ENCODE data around the gene FREY1. TPM values are rescaled to one million over a fixed set of nuclear protein-coding genes. Genes with fewer than 3 reads are reported as not detected.

The FREY1 gene
- total and polyA plus RNA-seq, 2 of the 8 experiments (the other 6 are each of a cell fraction or from before 2014, with no cell fraction given) = 0.32 to 1.1 TPM

GRCh38 chr11:45918331-45918941 lies 11.4 kb upstream of the FREY1 start:
- Histone ChIP-seq H3K4ac (replicated peaks; ENCODE audit: insufficient read length, low read depth, low read length) (peak overlapping the region; percentile 97), H2BK20ac (ENCODE audit: low read length) (no peak overlapping the region), H3K79me1 (ENCODE audit: low read depth, low read length) (peaks cover 10% of the 10 kb centered on the region), H2BK12ac (ENCODE audit: low read depth, low read length) (no peak overlapping the region), H3K27ac (ENCODE audit: low read depth, low read length) (peak overlapping the region; percentile 43; the same call in 1 of the 2 replicates), H3K4me1 (replicated peaks in 1 of 4; ENCODE audit: control insufficient read depth in 3 of 4, insufficient read depth in 4 of 4, low read length in 3 of 4) (peaks cover 12 to 29% (median 20%) of the 10 kb centered on the region in 4 experiments), H2BK5ac (ENCODE audit: low read depth, low read length) (peak overlapping the region; percentile 81; the same call in 1 of the 2 replicates), H3K9me3 (ENCODE audit: insufficient read depth in 2 of 2, low read depth in 1 of 2, low read length in 1 of 2) (no peaks in the 10 kb centered on the region), H4K5ac (ENCODE audit: insufficient read length, low read depth, low read length) (peak overlapping the region; percentile 86), H3K27me3 (replicated peaks in 1 of 4; ENCODE audit: control insufficient read depth in 3 of 4, extremely low read depth in 1 of 4, insufficient read depth in 3 of 4, low read length in 3 of 4) (peaks cover 0 to 9% (median 0%) of the 10 kb centered on the region in 4 experiments; a peak in 3 of 7 replicates), H3K56ac (replicated peaks; ENCODE audit: insufficient read length, low read depth, low read length) (no peak overlapping the region), H2BK120ac (replicated peaks; ENCODE audit: low read depth, low read length) (no peak overlapping the region), H3K18ac (ENCODE audit: extremely low read depth, low read length) (peak overlapping the region; percentile 87), H2AFZ (ENCODE audit: low read length) (0 out of 2 replicates have a peak overlapping the region, but pooled peaks have one; percentile 18), H2AK5ac (ENCODE audit: low read depth, low read length) (no peak overlapping the region), H3K4me2 (ENCODE audit: insufficient read depth in 1 of 2, low read depth in 2 of 2, low read length in 2 of 2) (peak overlapping the region; percentile 91 to 97), H3K23ac (ENCODE audit: insufficient read length) (no peak overlapping the region), H4K91ac (replicated peaks; ENCODE audit: insufficient read length, low read length) (peak overlapping the region; percentile 83), H2BK15ac (ENCODE audit: low read length) (no peak overlapping the region), H4K8ac (ENCODE audit: extremely low read depth, insufficient read depth, low read length) (0 out of 2 replicates have a peak overlapping the region, but pooled peaks have one; percentile 52), H3K79me2 (ENCODE audit: control insufficient read depth in 1 of 2, insufficient read depth in 2 of 2, low read length in 2 of 2) (peaks cover 0 to 8% of the 10 kb centered on the region in 2 experiments; a peak in 1 of 4 replicates), H3K14ac (ENCODE audit: insufficient read length) (no peak overlapping the region), H3K9ac (replicated peaks in 1 of 4; ENCODE audit: extremely low read depth in 1 of 4, low read depth in 3 of 4, low read length in 3 of 4) (peak overlapping the region; percentile 9 to 77 (median 40); a peak in 6 of 7 replicates), H3K36me3 (ENCODE audit: control insufficient read depth in 2 of 4, insufficient read depth in 4 of 4, low read length in 3 of 4) (peaks cover 3 to 21% (median 14%) of the 10 kb centered on the region in 4 experiments; a peak in 7 of 8 replicates), H3K4me3 (ENCODE audit: extremely low read depth in 1 of 4, insufficient read depth in 2 of 4, low read depth in 3 of 4, low read length in 4 of 4) (peak overlapping the region; percentile 84 to 90 (median 88)), H4K20me1 (replicated peaks in 1 of 2; ENCODE audit: control insufficient read depth in 1 of 2, insufficient read depth in 2 of 2, low read length in 2 of 2) (peaks cover 4 to 20% of the 10 kb centered on the region in 2 experiments), H3K23me2 (ENCODE audit: low read depth, low read length) (peaks cover 21% of the 10 kb centered on the region)
- no peak for FAIRE-seq
- POLR2A ChIA-PET (ENCODE audit: partially characterized antibody) = interaction anchor here (0.7 to 5.4 kb wide), 11 partner anchors 10 to 202 kb away, joined by 3 to 36 read pairs (median 4); partner anchors contain the start of genes FREY1 and PHF21A
- DNase-seq (ENCODE audit: low read depth in 1 of 2, low spot score in 2 of 2) = peak in 1 of 2 experiments; percentile 86
- 3% methylated on average over 34 of the region's 38 CpGs; no CpG with 5 or more reads in 1 of the 2 experiments for WGBS, 2 experiments (ENCODE audit: extremely low coverage in 1 of 2, insufficient coverage in 1 of 2, insufficient read length in 1 of 2, insufficient replicate concordance in 2 of 2, low coverage in 1 of 2, low lambda C conversion rate in 2 of 2, missing lambda C conversion rate in 1 of 2)
- CTCF ChIA-PET (ENCODE audit: partially characterized antibody) = interaction anchor here (1.3 to 4.7 kb wide), 6 partner anchors 19 to 320 kb away, joined by 3 to 33 read pairs (median 4); no protein-coding TSS in a partner anchor
- TF ChIP-seq SIX5 (IDR thresholded peaks at IDR 0.05; ENCODE audit: low read depth, low read length) (no peak), SIN3A (conservative IDR thresholded peaks at IDR 0.05 in 1 of 2, IDR thresholded peaks at IDR 0.05 in 1 of 2; ENCODE audit: low read depth in 1 of 2, low read length in 2 of 2) (no peak; a peak in 1 of 4 replicates), TAF1 (IDR thresholded peaks at IDR 0.05; ENCODE audit: low read depth, low read length) (0 out of 2 replicates have a peak, but pooled peaks have one; percentile 4), CBX5 (IDR thresholded peaks at IDR 0.05; ENCODE audit: low read depth, low read length) (no peak), SP1 (IDR thresholded peaks at IDR 0.05; ENCODE audit: low read depth, low read length) (no peak), CBX8 (IDR thresholded peaks at IDR 0.05; ENCODE audit: borderline replicate concordance, low read depth, low read length) (no peak), SP4 (IDR thresholded peaks at IDR 0.05; ENCODE audit: low read length) (no peak), E2F6 (IDR thresholded peaks at IDR 0.05) (peak; percentile 19; the same call in 1 of the 2 replicates), BCL11A (IDR thresholded peaks at IDR 0.05; ENCODE audit: low read depth in 2 of 2, low read length in 2 of 2) (no peak), MAFK (IDR thresholded peaks at IDR 0.05; ENCODE audit: low read depth, low read length) (no peak), PHF8 (conservative IDR thresholded peaks at IDR 0.05; ENCODE audit: low read depth, low read length) (0 out of 2 replicates have a peak, but pooled peaks have one; percentile 48)
